ENCODE results near the gene ACTL6B.
"Not testable (repeated sequence)": the region's sequence is repeated elsewhere in the genome, so short reads cannot be mapped to it uniquely, and the experiment has no call there.

ACTL6B gene

DNA sequence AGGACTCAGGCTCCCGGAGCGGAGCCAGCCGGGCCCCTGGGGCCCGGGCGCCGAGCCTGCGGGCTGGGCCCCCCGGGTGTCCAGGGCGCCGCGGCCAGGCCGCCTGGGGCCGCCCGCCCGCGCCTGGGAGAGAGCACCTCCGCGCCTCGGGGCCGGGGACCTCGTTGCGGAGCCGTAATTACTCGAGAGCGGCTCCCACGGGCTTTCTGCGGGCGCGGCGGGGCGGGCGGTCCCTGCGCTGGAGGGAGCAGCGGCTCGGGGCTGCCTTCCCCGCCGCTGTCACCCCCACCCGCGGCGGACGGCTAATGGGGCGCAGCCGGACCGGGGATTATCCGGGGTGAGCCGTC is 18.8 kb upstream of the ACTL6B start:
- H3K27me3 ChIP-seq (replicated peaks; ENCODE audit: control insufficient read depth, insufficient read depth, low read length): no peaks in the 10 kb centered on the region
- peaks cover 32% of the 10 kb centered on the region for H3K36me3 ChIP-seq (ENCODE audit: control insufficient read depth, insufficient read depth, low read length, severe bottlenecking)
- H3K4me3 ChIP-seq (ENCODE audit: low read length): peak overlapping the region; percentile 95
- no peaks in the 10 kb centered on the region for H3K9me3 ChIP-seq (ENCODE audit: control insufficient read depth, low read length)
- peak overlapping the region; percentile 94 for H3K9ac ChIP-seq (ENCODE audit: low read length)
- peak; percentile 61 for DNase-seq (ENCODE audit: low read depth)
- peaks cover 18% of the 10 kb centered on the region for H3K4me1 ChIP-seq (ENCODE audit: control insufficient read depth, insufficient read depth, low read length)

- Histone ChIP-seq H3K4me3 (ENCODE audit: low read length) (peak overlapping the region; percentile 95), H3K27me3 (replicated peaks; ENCODE audit: control insufficient read depth, insufficient read depth, low read length) (no peaks in the 10 kb centered on the region), H3K36me3 (ENCODE audit: control insufficient read depth, insufficient read depth, low read length, severe bottlenecking) (peaks cover 30% of the 10 kb centered on the region), H3K9ac (ENCODE audit: low read length) (peak overlapping the region; percentile 94), H3K4me1 (ENCODE audit: control insufficient read depth, insufficient read depth, low read length) (peaks cover 12% of the 10 kb centered on the region), H3K9me3 (ENCODE audit: control insufficient read depth, low read length) (no peaks in the 10 kb centered on the region)
- DNase-seq (ENCODE audit: low read depth): no peak
Measured at GRCh38 chr7:100674411-100675104, 18.3 kb upstream of the ACTL6B start.

GRCh38 chr7:100673942-100674410 is 17.7 kb upstream of the ACTL6B start:
- Histone ChIP-seq H3K9ac (ENCODE audit: low read length) (peak overlapping the region; percentile 94), H3K27me3 (replicated peaks; ENCODE audit: control insufficient read depth, insufficient read depth, low read length) (no peaks in the 10 kb centered on the region)
- DNase-seq (ENCODE audit: low read depth): peak; percentile 59

GRCh38 chr7:100673302-100673941 is 17.2 kb upstream of the ACTL6B start, which contains the start of gene GNB2:
Gene GNB2, plus strand, starts transcription at chr7:100673740. Its CDS starts 2,526 bp downstream, at chr7:100676266.
- peak; percentile 99 for DNase-seq (ENCODE audit: low read depth)
- no peaks in the 10 kb centered on the region for H3K27me3 ChIP-seq (replicated peaks; ENCODE audit: control insufficient read depth, insufficient read depth, low read length)
- peak within 1 kb of the TSS; percentile 94 for H3K9ac ChIP-seq (ENCODE audit: low read length)
- no peaks in the 10 kb centered on the region for H3K9me3 ChIP-seq (ENCODE audit: control insufficient read depth, low read length)
- peak within 1 kb of the TSS; percentile 95 for H3K4me3 ChIP-seq (ENCODE audit: low read length)
- H3K4me1 ChIP-seq (ENCODE audit: control insufficient read depth, insufficient read depth, low read length): peaks cover 7% of the 10 kb centered on the region
- H3K36me3 ChIP-seq (ENCODE audit: control insufficient read depth, insufficient read depth, low read length, severe bottlenecking): peaks cover 22% of the 10 kb centered on the region

More at GRCh38 chr7:100673942-100674410, 17.7 kb upstream of the ACTL6B start:
- H3K9me3 ChIP-seq (ENCODE audit: control insufficient read depth, low read length): no peaks in the 10 kb centered on the region
- H3K36me3 ChIP-seq (ENCODE audit: control insufficient read depth, insufficient read depth, low read length, severe bottlenecking): peaks cover 26% of the 10 kb centered on the region
- peaks cover 9% of the 10 kb centered on the region for H3K4me1 ChIP-seq (ENCODE audit: control insufficient read depth, insufficient read depth, low read length)
- peak overlapping the region; percentile 95 for H3K4me3 ChIP-seq (ENCODE audit: low read length)

- no peaks in the 10 kb centered on the region for H3K27me3 ChIP-seq (replicated peaks; ENCODE audit: control insufficient read depth, insufficient read depth, low read length)
- no peak overlapping the region for H3K4me3 ChIP-seq (ENCODE audit: low read length)
- no peaks in the 10 kb centered on the region for H3K9me3 ChIP-seq (ENCODE audit: control insufficient read depth, low read length)
- DNase-seq (ENCODE audit: low read depth): no peak
- peaks cover 4% of the 10 kb centered on the region for H3K36me3 ChIP-seq (ENCODE audit: control insufficient read depth, insufficient read depth, low read length, severe bottlenecking)
- no peak overlapping the region for H3K9ac ChIP-seq (ENCODE audit: low read length)
- H3K4me1 ChIP-seq (ENCODE audit: control insufficient read depth, insufficient read depth, low read length): peaks cover 4% of the 10 kb centered on the region
Measured at GRCh38 chr7:100671353-100672327, 15.4 kb upstream of the ACTL6B start.

- no peak for DNase-seq (ENCODE audit: low read depth)
- Histone ChIP-seq H3K36me3 (ENCODE audit: control insufficient read depth, insufficient read depth, low read length, severe bottlenecking) (no peaks in the 10 kb centered on the region), H3K4me1 (ENCODE audit: control insufficient read depth, insufficient read depth, low read length) (no peaks in the 10 kb centered on the region), H3K27me3 (replicated peaks; ENCODE audit: control insufficient read depth, insufficient read depth, low read length) (peaks cover 4% of the 10 kb centered on the region), H3K9me3 (ENCODE audit: control insufficient read depth, low read length) (no peaks in the 10 kb centered on the region), H3K4me3 (ENCODE audit: low read length) (no peak overlapping the region), H3K9ac (ENCODE audit: low read length) (no peak overlapping the region)
Measured at GRCh38 chr7:100670074-100670473, 13.8 kb upstream of the ACTL6B start.

DNA sequence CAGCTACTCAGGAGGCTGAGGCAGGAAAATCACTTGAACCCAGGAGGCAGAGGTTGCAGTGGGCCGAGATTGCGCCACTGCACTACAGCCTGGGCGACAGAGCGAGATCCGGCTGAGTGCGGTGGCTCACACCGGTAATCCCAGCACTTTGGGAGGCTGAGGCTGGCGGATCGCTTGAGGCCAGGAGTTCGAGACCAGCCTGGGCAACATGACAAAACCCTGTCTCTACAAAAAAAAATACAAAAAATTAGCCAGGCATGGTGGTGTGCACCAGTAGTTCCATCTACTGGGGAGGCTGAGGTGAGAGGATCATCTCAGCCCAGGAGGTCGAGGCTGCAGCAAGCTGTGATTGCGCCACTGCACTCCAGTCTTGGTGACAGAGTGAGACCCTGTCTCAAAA is 12.9 kb upstream of the ACTL6B start:
- H3K4me1 ChIP-seq (ENCODE audit: control insufficient read depth, insufficient read depth, low read length); DNase-seq (ENCODE audit: low read depth); H3K36me3 ChIP-seq (ENCODE audit: control insufficient read depth, insufficient read depth, low read length, severe bottlenecking); H3K4me3 ChIP-seq (ENCODE audit: low read length); H3K9ac ChIP-seq (ENCODE audit: low read length); H3K27me3 ChIP-seq (replicated peaks; ENCODE audit: control insufficient read depth, insufficient read depth, low read length); H3K9me3 ChIP-seq (ENCODE audit: control insufficient read depth, low read length): not testable (repeated sequence)

- Histone ChIP-seq H3K9me3 (ENCODE audit: control insufficient read depth, low read length) (no peaks in the 10 kb centered on the region), H3K36me3 (ENCODE audit: control insufficient read depth, insufficient read depth, low read length, severe bottlenecking) (no peaks in the 10 kb centered on the region), H3K27me3 (replicated peaks; ENCODE audit: control insufficient read depth, insufficient read depth, low read length) (peaks cover 6% of the 10 kb centered on the region), H3K9ac (ENCODE audit: low read length) (no peak overlapping the region), H3K4me3 (ENCODE audit: low read length) (no peak overlapping the region), H3K4me1 (ENCODE audit: control insufficient read depth, insufficient read depth, low read length) (no peaks in the 10 kb centered on the region)
- DNase-seq (ENCODE audit: low read depth): no peak
Measured at GRCh38 chr7:100668069-100668449, 11.8 kb upstream of the ACTL6B start.

DNA sequence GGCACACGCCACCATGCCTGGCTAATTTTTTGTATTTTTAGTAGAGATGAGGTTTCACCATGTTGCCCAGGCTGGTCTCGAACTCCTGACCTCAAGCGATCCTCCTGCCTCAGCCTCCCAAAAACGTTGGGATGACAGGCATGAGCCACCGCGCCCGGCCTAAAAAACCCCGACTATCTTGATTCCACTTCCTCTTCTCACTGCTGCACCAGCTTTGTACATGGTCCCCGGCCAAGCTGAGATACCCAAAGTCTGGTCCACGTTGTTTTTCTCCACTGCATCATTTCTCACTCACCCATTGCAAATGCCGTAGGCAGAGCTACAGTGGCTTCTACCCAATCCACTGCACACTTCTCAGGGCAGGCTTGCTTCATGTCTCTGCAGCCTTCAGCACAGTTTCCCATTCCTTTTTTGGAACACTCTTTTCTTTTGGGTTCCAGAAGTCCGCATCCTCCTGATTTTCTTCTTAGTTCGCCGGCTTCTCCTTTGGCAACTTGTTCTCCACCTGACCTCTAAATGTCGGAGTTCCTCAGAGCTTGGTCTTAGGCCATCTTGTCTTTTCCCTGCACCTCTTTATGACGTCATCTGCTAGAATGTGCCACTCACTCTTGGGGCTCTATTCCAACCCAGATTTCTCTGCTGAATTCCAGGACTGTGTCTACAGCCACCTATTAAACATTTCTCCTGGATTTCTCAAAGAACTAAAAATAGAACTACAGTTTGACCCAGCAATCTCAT is 11.3 kb upstream of the ACTL6B start:
- Histone ChIP-seq H3K4me1 (ENCODE audit: control insufficient read depth, insufficient read depth, low read length) (no peaks in the 10 kb centered on the region), H3K27me3 (replicated peaks; ENCODE audit: control insufficient read depth, insufficient read depth, low read length) (peaks cover 6% of the 10 kb centered on the region), H3K9ac (ENCODE audit: low read length) (no peak overlapping the region), H3K36me3 (ENCODE audit: control insufficient read depth, insufficient read depth, low read length, severe bottlenecking) (no peaks in the 10 kb centered on the region), H3K9me3 (ENCODE audit: control insufficient read depth, low read length) (no peaks in the 10 kb centered on the region), H3K4me3 (ENCODE audit: low read length) (no peak overlapping the region)
- no peak for DNase-seq (ENCODE audit: low read depth)

GRCh38 chr7:100665168-100665726 is 9.0 kb upstream of the ACTL6B start:
- H3K4me3 ChIP-seq (ENCODE audit: low read length): no peak overlapping the region

More at GRCh38 chr7:100665168-100665726, 9.0 kb upstream of the ACTL6B start:
- Histone ChIP-seq H3K4me1 (ENCODE audit: control insufficient read depth, insufficient read depth, low read length) (no peaks in the 10 kb centered on the region), H3K36me3 (ENCODE audit: control insufficient read depth, insufficient read depth, low read length, severe bottlenecking) (no peaks in the 10 kb centered on the region), H3K27me3 (replicated peaks; ENCODE audit: control insufficient read depth, insufficient read depth, low read length) (peaks cover 6% of the 10 kb centered on the region), H3K9me3 (ENCODE audit: control insufficient read depth, low read length) (no peaks in the 10 kb centered on the region), H3K9ac (ENCODE audit: low read length) (no peak overlapping the region)
- DNase-seq (ENCODE audit: low read depth): no peak
